ENCODE measurements around the gene SLC12A6. TPM values are rescaled to one million over a fixed set of nuclear protein-coding genes. Genes with fewer than 3 reads are reported as not detected.

The SLC12A6 gene
- total RNA-seq, 4 donors from 2014 or later, result 26.9 to 36.9 (median 32.6) TPM

DNA sequence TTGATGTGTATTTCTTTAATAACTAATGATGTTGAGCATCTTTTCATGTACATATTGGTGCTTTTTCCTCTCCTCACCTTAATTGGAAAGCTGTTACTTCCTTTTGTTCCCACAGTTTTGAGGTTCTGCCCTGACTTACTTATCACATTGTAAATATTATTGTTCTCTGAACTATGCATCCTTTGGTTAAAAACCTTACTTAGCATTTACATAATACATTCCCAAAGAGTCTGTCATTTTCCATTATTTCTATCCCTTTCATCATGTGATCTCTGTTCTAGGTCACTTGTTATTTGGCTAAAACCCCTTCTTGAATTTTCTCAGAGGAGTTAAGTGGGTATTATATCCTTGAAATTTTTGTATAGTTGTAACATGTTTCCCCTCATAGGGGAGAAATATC, 33.0 kb downstream of the SLC12A6 start:
- DNase-seq (ENCODE audit: low spot score in 2 of 2), result no peak
- H3K27ac ChIP-seq, result no peak overlapping the region
- peaks cover 0 to 9% (median 0%) of the 10 kb centered on the region in 3 donors for H3K36me3 ChIP-seq
- no peaks in the 10 kb centered on the region for H3K4me1 ChIP-seq
- TF ChIP-seq EP300 (IDR thresholded peaks at IDR 0.05) (no peak), POLR2A (IDR thresholded peaks at IDR 0.05) (no peak)
- TF ChIP-seq, protein P1, sequence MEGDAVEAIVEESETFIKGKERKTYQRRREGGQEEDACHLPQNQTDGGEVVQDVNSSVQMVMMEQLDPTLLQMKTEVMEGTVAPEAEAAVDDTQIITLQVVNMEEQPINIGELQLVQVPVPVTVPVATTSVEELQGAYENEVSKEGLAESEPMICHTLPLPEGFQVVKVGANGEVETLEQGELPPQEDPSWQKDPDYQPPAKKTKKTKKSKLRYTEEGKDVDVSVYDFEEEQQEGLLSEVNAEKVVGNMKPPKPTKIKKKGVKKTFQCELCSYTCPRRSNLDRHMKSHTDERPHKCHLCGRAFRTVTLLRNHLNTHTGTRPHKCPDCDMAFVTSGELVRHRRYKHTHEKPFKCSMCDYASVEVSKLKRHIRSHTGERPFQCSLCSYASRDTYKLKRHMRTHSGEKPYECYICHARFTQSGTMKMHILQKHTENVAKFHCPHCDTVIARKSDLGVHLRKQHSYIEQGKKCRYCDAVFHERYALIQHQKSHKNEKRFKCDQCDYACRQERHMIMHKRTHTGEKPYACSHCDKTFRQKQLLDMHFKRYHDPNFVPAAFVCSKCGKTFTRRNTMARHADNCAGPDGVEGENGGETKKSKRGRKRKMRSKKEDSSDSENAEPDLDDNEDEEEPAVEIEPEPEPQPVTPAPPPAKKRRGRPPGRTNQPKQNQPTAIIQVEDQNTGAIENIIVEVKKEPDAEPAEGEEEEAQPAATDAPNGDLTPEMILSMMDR (IDR thresholded peaks at IDR 0.05), result no peak
- H3K27me3 ChIP-seq, result no peaks in the 10 kb centered on the region
- H3K9me3 ChIP-seq, result no peaks in the 10 kb centered on the region
- H3K4me3 ChIP-seq, result no peak overlapping the region

DNA sequence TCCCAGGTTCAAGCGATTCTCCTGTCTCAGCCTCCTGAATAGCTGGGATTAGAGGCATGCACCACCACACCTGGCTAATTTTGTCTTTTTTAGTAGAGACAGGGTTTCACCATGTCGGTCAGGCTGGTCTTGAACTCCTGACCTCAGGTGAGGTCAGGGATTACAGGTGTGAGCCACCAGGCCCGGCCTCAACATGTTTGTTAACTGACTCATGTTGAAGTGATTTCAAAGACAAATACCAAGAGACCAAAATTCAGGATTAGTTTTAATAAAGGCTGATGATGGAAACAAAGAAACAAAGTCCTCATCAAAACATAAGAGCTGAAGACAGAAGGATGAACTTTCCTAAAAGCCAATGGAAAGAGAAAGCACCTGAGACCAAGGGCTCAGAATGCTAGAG, 36.5 kb downstream of the SLC12A6 start:
- WGBS, 2 donors, result 96 to 98% methylated on average over 3 of the region's 3 CpGs
- Histone ChIP-seq H3K4me1 (peaks cover 0 to 9% (median 0%) of the 10 kb centered on the region in 4 donors), H3K27ac (no peak overlapping the region), H3K36me3 (peaks cover 0 to 4% (median 0%) of the 10 kb centered on the region in 3 donors), H3K27me3 (no peaks in the 10 kb centered on the region), H3K9me3 (no peaks in the 10 kb centered on the region), H3K4me3 (no peak overlapping the region)
- no peak for TF ChIP-seq POLR2A (IDR thresholded peaks at IDR 0.05)
- TF ChIP-seq, protein P1 (IDR thresholded peaks at IDR 0.05), result no peak
- no peak for TF ChIP-seq EP300 (IDR thresholded peaks at IDR 0.05)
- DNase-seq (ENCODE audit: low spot score in 2 of 2), result no peak

DNA sequence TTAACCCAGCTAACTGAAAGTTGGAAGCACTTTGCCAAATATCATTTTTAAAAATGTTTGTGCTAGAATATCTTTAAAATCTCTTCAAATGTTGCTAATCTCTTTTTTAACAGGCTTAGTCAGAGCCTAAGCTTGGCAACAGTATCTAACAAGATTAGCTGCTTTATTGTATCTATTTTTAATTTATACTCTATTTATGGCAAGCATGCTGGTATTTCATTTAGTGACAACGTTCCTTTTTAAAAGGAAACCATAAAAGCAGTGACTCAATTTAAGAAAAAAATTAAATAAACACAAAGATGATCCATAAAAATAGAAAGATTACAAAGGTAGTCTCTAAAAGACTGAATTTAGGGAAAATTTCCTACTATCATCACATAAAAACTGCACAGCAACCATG, 40.5 kb downstream of the SLC12A6 start:
- Histone ChIP-seq H3K4me3 (no peak overlapping the region), H3K4me1 (peaks cover 0 to 9% (median 0%) of the 10 kb centered on the region in 4 donors), H3K27me3 (no peaks in the 10 kb centered on the region), H3K36me3 (peaks cover 0 to 5% (median 0%) of the 10 kb centered on the region in 3 donors), H3K27ac (no peak overlapping the region), H3K9me3 (no peaks in the 10 kb centered on the region)
- no peak for DNase-seq (ENCODE audit: low spot score in 2 of 2)
- 6 to 7% methylated on average over 1 of the region's 1 CpG for WGBS, 2 donors
- TF ChIP-seq EP300 (IDR thresholded peaks at IDR 0.05), result no peak
- TF ChIP-seq, protein P1 (IDR thresholded peaks at IDR 0.05), result no peak

DNA sequence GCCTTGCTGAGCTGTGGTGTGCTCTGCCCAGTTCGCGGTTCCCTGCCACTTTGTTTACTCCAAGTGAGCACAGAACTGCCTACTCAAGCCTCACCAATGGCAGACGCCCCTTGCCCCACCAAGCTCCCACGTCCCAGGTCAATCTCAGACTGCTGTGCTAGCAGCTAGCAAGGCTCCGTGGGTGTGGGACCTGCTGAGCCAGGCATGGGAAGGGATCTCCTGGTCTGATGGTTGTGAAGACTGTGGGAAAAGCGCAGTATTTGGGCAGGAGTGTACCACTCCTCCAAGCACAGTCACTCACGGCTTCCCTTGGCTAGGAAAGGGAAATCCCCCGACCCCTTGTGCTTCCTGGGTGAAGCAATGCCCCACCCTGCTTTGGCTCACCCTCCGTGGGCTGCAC, 45.0 kb downstream of the SLC12A6 start:
- H3K27ac ChIP-seq, result no peak overlapping the region
- no peak for TF ChIP-seq POLR2A (IDR thresholded peaks at IDR 0.05)
- no peak for TF ChIP-seq EP300 (IDR thresholded peaks at IDR 0.05)
- TF ChIP-seq, protein P1 (IDR thresholded peaks at IDR 0.05), result no peak
- H3K27me3 ChIP-seq, result no peaks in the 10 kb centered on the region
- WGBS, 2 donors, result 79 to 94% methylated on average over 5 to 8 of the region's 9 CpGs
- H3K9me3 ChIP-seq, result no peaks in the 10 kb centered on the region
- H3K36me3 ChIP-seq, result peaks cover 0 to 5% (median 0%) of the 10 kb centered on the region in 3 donors
- H3K4me1 ChIP-seq, result peaks cover 0 to 7% (median 0%) of the 10 kb centered on the region in 4 donors
- no peak overlapping the region for H3K4me3 ChIP-seq
- no peak for DNase-seq (ENCODE audit: low spot score in 2 of 2)

DNA sequence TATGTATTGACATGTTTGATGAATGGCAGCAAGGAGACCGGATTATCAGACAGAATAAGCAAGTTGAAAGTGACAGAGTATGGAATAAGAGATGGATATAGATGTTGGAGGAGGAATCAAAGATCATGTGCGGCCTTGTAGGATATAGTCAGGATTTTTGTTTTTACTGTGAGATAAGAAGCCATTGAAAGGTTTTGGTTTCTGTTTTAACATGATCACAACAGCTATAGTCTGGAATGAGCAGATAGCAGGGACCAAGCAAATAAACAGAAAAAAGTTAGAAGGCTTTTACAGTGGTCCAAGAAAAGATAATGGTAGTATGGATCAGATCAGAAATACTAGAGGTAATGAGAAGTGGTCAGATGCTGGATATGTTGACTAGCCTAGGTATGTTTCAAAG, 52.6 kb downstream of the SLC12A6 start:
- 90 to 93% methylated on average over 2 of the region's 2 CpGs for WGBS, 2 donors
- Histone ChIP-seq H3K4me3 (no peak overlapping the region), H3K36me3 (no peaks in the 10 kb centered on the region), H3K9me3 (no peaks in the 10 kb centered on the region), H3K27me3 (no peaks in the 10 kb centered on the region), H3K27ac (no peak overlapping the region), H3K4me1 (peaks cover 0 to under 1% (median 0%) of the 10 kb centered on the region in 4 donors)
- no peak for TF ChIP-seq EP300 (IDR thresholded peaks at IDR 0.05)
- TF ChIP-seq, protein P1 (IDR thresholded peaks at IDR 0.05), result no peak
- TF ChIP-seq POLR2A (IDR thresholded peaks at IDR 0.05), result no peak
- DNase-seq (ENCODE audit: low spot score in 2 of 2), result no peak

Data from tibial nerve (tissue), 4 donors.